Activated CD8-positive, alpha-beta memory T cell treated with anti-CD3 and anti-CD28 coated beads, Interleukin-2, amount 10 ng/mL, durations not matched to agents 7 days and 5 days (primary cell): ENCODE data around the gene COL6A2. TPM values are rescaled to one million over a fixed set of nuclear protein-coding genes. Genes with fewer than 3 reads are reported as not detected.

Experiments used
- ATAC-seq: fragments of 150-1000 bp; cut with Tn5 transposase; one replicate; pipeline ENCODE4 v1.10.0; 2021; ENCODE audit warnings: moderate library complexity
- CTCF ChIA-PET: fragments of 350-600 bp; sonication (Branson Sonifier 250); formaldehyde crosslinking; loops from one replicate; lab custom pipeline; 2021; ENCODE audit warnings: antibody characterized with exemption; lab: Charles Lee
- DNase-seq: peaks from one replicate; pipeline ENCODE4 v3.0.0-alpha.2; 2020
- H3K27ac Mint-ChIP-seq: one replicate; pipeline ENCODE4 v1.8.0; 2021; ENCODE audit warnings: mild to moderate bottlenecking, mixed read lengths
- H3K27me3 Mint-ChIP-seq: one replicate; pipeline ENCODE4 v1.8.0; 2021; ENCODE audit warnings: mixed read lengths
- H3K36me3 Mint-ChIP-seq: one replicate; pipeline ENCODE4 v1.8.0; 2021; ENCODE audit warnings: mild to moderate bottlenecking, mixed read lengths
- H3K4me1 Mint-ChIP-seq: one replicate; pipeline ENCODE4 v1.8.0; 2021; ENCODE audit warnings: mixed read lengths
- H3K4me3 Mint-ChIP-seq: one replicate; pipeline ENCODE4 v1.8.0; 2021; ENCODE audit warnings: mild to moderate bottlenecking, moderate library complexity, mixed read lengths
- H3K9me3 Mint-ChIP-seq: one replicate; pipeline ENCODE4 v1.8.0; 2022; ENCODE audit warnings: low read depth, mixed read lengths
- total RNA-seq, 2 experiments: library from RNA; stranded (reverse); gene quantifications; one replicate each; pipeline ENCODE4 v1.2.3, GENCODE V29; 2021

The COL6A2 gene
- total RNA-seq, 2 experiments from 2014 or later, result 5.0 to 17.9 TPM

GRCh38 chr21:46089285-46089684 lies 8.6 kb upstream of the COL6A2 start:
- no peak for ATAC-seq
- H3K27ac Mint-ChIP-seq, result no peak overlapping the region
- H3K36me3 Mint-ChIP-seq, result peaks cover 8% of the 10 kb centered on the region
- CTCF ChIA-PET, result no interaction called here
- H3K4me3 Mint-ChIP-seq, result no peak overlapping the region
- peak; percentile 30 for DNase-seq
- peaks cover 16% of the 10 kb centered on the region for H3K9me3 Mint-ChIP-seq
- peaks cover 5% of the 10 kb centered on the region for H3K27me3 Mint-ChIP-seq
- H3K4me1 Mint-ChIP-seq, result peaks cover 3% of the 10 kb centered on the region

- Mint-ChIP-seq H3K27me3 (peaks cover 6% of the 10 kb centered on the region), H3K27ac (no peak overlapping the region), H3K4me3 (no peak overlapping the region), H3K4me1 (peaks cover 5% of the 10 kb centered on the region), H3K9me3 (peaks cover 16% of the 10 kb centered on the region), H3K36me3 (peaks cover 8% of the 10 kb centered on the region)
- no peak for ATAC-seq
- no peak for DNase-seq
- CTCF ChIA-PET, result no interaction called here
Observed at GRCh38 chr21:46091118-46091517, 6.8 kb upstream of the COL6A2 start.

DNA sequence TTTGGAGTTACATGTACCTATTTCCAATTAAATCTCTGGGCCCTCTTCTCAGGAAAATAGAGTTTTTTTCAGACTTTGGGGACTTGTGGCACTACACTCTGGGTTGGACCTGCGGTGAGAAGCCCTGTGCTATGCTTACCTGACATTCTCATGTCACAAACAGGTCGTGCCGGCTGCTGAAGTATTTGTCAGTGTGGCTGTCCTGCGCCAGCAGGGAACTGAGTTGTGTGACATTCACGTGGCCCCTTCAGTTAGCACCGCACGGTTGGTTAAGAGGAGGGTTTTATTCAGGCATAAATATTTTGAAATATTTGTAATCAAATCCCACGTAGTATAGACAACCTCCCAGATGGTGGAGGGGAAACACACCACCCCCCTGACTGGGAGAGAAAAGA lies 6.3 kb upstream of the COL6A2 start:
- CTCF ChIA-PET, result no interaction called here
- peaks cover 8% of the 10 kb centered on the region for H3K36me3 Mint-ChIP-seq
- peak; percentile 16 for DNase-seq
- no peak for ATAC-seq
- peaks cover 5% of the 10 kb centered on the region for H3K4me1 Mint-ChIP-seq
- H3K9me3 Mint-ChIP-seq, result peaks cover 16% of the 10 kb centered on the region
- peaks cover 10% of the 10 kb centered on the region for H3K27me3 Mint-ChIP-seq
- H3K4me3 Mint-ChIP-seq, result no peak overlapping the region
- no peak overlapping the region for H3K27ac Mint-ChIP-seq

DNA sequence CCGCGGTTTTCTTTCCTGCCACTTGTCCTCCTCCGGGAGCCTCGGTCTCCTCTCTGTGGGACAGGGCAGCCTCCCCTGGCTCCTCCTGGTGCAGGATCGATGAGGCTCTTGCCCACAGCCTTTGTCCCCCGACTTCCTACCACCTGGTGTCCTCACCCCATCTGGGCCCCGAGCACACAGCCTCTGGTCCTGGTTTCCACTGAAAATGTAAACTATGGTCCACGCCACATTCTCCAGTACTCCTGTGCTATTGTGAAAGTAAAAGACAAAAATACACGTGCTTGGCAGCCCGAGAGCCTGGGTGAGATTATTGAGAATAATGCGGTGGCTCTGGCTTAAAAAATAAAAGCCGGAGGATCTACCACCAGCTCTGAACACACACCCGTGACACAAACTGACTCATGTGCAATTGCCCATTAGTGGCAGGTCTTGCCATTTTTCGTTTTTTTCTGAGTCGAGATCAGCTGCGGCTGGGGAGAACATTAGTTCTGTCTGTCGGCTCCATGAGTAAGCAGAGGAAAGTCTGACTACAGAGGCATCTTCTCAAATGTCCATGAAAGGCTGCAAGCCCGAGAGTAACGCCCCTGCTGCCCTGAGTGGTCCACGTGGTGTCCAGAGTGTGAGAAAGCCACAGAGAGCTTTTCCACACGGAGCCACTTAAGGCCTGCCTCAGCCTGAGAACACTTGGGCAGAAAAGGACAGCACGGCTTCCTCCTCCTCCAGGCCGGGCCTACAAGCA lies 5.7 kb upstream of the COL6A2 start:
- peaks cover 11% of the 10 kb centered on the region for H3K27me3 Mint-ChIP-seq
- peaks cover 8% of the 10 kb centered on the region for H3K36me3 Mint-ChIP-seq
- ATAC-seq (no peak), DNase-seq (peak; percentile 26)
- CTCF ChIA-PET, result no interaction called here
- H3K4me1 Mint-ChIP-seq, result peaks cover 7% of the 10 kb centered on the region
- peaks cover 14% of the 10 kb centered on the region for H3K9me3 Mint-ChIP-seq
- no peak overlapping the region for H3K4me3 Mint-ChIP-seq
- no peak overlapping the region for H3K27ac Mint-ChIP-seq

DNA sequence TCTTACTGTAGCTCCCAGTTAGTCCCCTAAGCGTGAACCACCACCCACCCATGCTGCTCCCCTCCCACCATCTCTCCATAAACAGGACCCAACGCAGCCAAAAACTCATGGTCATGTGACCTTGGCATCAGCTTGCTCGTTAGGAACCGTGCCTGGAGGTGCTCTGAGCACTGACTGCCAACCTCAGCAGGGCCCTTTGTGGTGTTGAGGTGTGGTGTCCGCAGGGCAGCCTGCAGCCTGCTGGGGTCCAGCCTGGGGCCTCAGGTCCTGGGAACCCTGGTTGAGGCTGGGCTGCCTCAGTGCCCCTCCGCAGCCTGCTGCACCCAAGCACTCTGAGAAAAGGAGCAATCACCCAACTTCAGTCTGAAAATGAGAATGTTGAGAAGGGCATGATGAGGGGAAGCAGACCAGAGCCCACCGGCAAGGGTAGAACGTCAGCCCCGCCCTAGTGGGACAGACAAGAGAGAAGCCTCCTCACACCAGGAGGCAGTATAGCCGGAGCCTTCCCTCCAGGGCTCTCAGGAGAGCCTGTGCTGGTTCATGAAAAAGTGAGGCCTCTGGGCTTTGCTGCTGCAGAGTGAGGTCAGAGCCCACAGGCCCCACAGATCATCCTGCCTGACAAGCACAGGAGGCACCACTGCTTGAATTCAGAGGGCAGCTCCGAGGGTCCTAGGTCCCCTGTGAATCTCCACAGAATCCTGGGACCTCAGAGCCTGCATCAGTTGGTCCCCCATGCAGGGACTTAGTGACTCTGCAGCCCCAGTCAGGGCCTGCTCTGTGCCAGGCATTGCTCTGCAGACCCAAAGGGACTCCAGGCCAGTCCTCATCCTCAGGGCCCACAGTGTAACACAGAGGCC lies 4.9 kb upstream of the COL6A2 start:
- Mint-ChIP-seq H3K27me3 (peaks cover 11% of the 10 kb centered on the region), H3K4me1 (peaks cover 7% of the 10 kb centered on the region), H3K9me3 (peaks cover 14% of the 10 kb centered on the region), H3K36me3 (peaks cover 8% of the 10 kb centered on the region), H3K4me3 (no peak overlapping the region), H3K27ac (no peak overlapping the region)
- DNase-seq (peak; percentile 40), ATAC-seq (no peak)
- CTCF ChIA-PET, result no interaction called here

- DNase-seq (peak; percentile 45), ATAC-seq (no peak)
- H3K4me3 Mint-ChIP-seq, result no peak overlapping the region
- H3K27ac Mint-ChIP-seq, result no peak overlapping the region
- peaks cover 8% of the 10 kb centered on the region for H3K36me3 Mint-ChIP-seq
- CTCF ChIA-PET, result no interaction called here
- H3K27me3 Mint-ChIP-seq, result peaks cover 9% of the 10 kb centered on the region
- H3K4me1 Mint-ChIP-seq, result peaks cover 7% of the 10 kb centered on the region
- H3K9me3 Mint-ChIP-seq, result peaks cover 10% of the 10 kb centered on the region
Observed at GRCh38 chr21:46093668-46094400, 4.1 kb upstream of the COL6A2 start.

- DNase-seq, result peak; percentile 30
- Mint-ChIP-seq H3K27me3 (peaks cover 12% of the 10 kb centered on the region), H3K27ac (no peak overlapping the region), H3K9me3 (peaks cover 10% of the 10 kb centered on the region), H3K4me3 (no peak overlapping the region), H3K36me3 (peaks cover 8% of the 10 kb centered on the region), H3K4me1 (peaks cover 7% of the 10 kb centered on the region)
- CTCF ChIA-PET, result no interaction called here
- ATAC-seq, result no peak
Observed at GRCh38 chr21:46094401-46095082, 3.4 kb upstream of the COL6A2 start.

DNA sequence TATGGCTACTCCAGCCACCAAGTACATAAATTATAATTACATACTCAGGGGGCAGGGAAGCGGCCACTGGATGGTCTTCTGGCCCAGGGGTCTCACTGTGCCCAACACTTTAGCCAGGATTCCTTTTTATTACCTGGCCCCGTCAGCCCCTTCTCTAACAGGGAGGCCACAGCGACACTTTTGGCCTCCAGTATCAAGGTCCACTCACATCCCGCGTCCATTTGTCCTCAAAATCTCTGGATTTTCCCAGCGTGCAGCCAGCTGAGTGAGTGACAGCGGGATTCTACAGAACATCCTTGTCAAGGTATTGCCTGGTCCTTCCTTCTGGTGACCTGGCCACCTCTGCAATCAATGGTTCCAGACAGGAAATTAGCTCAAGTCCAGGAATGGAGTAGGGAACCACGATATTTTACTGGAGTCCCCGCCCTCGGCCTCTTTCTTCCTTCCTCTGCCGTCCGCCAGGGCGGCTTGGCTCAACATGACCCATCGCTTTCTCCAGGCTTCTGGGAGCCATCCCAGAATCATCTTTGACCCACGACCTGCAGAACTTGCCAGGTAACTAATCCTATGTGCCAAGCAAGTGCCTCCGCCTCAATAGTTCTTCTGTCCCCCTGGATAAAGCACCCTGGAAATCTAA lies 2.7 kb upstream of the COL6A2 start:
- Mint-ChIP-seq H3K9me3 (peaks cover 9% of the 10 kb centered on the region), H3K27ac (no peak overlapping the region), H3K36me3 (peaks cover 7% of the 10 kb centered on the region), H3K4me3 (no peak overlapping the region), H3K27me3 (peaks cover 16% of the 10 kb centered on the region), H3K4me1 (peaks cover 7% of the 10 kb centered on the region)
- CTCF ChIA-PET, result no interaction called here
- no peak for ATAC-seq
- DNase-seq, result peak; percentile 18

DNA sequence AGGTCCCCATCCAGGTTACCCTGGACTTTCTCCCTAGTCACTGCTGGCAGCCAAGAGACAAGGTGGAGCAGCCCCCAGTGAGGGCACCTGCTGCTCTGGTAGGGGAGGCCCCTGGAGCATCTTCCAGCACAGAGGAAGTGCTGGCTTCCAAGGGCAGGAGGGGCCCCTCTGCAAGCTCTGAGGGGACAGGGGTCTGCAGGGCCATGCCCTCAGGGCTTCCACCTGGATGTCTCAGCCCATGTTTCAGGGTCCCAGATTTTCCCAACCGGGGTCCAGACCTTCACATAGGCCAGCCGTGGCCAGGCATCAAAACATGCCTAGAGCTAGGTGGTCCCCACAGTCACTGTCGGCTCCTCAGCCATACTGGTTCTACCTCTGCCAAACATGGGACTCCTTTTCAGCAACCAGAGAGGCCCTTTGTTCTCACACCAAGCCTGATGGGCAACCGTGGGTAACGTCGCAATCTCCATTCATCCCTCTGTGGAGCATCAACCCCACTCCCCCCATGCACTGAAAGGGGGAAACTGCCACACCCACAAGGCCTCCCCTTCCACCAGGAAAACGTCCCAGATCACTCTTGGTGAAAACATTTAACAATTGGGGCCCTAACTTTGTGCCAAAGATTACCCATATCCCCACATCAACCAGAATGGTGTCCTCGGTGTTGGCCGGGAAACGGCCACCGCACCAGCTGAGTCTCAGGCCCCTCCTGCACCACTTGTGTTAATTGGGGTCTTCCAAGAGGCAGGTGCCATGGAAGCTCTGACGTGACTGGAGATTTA lies 1.9 kb upstream of the COL6A2 start:
- ATAC-seq (no peak), DNase-seq (peak; percentile 36)
- CTCF ChIA-PET, result no interaction called here
- H3K27me3 Mint-ChIP-seq, result peaks cover 23% of the 10 kb centered on the region
- H3K4me1 Mint-ChIP-seq, result peaks cover 7% of the 10 kb centered on the region
- H3K36me3 Mint-ChIP-seq, result peaks cover 2% of the 10 kb centered on the region
- H3K9me3 Mint-ChIP-seq, result peaks cover 3% of the 10 kb centered on the region
- no peak overlapping the region for H3K4me3 Mint-ChIP-seq
- no peak overlapping the region for H3K27ac Mint-ChIP-seq

GRCh38 chr21:46096596-46097335 lies 1.1 kb upstream of the COL6A2 start:
- Mint-ChIP-seq H3K4me3 (no peak overlapping the region), H3K27ac (no peak overlapping the region), H3K4me1 (peaks cover 7% of the 10 kb centered on the region), H3K36me3 (no peaks in the 10 kb centered on the region), H3K27me3 (peaks cover 31% of the 10 kb centered on the region), H3K9me3 (no peaks in the 10 kb centered on the region)
- CTCF ChIA-PET, result no interaction called here
- DNase-seq, result peak; percentile 38
- no peak for ATAC-seq

DNA sequence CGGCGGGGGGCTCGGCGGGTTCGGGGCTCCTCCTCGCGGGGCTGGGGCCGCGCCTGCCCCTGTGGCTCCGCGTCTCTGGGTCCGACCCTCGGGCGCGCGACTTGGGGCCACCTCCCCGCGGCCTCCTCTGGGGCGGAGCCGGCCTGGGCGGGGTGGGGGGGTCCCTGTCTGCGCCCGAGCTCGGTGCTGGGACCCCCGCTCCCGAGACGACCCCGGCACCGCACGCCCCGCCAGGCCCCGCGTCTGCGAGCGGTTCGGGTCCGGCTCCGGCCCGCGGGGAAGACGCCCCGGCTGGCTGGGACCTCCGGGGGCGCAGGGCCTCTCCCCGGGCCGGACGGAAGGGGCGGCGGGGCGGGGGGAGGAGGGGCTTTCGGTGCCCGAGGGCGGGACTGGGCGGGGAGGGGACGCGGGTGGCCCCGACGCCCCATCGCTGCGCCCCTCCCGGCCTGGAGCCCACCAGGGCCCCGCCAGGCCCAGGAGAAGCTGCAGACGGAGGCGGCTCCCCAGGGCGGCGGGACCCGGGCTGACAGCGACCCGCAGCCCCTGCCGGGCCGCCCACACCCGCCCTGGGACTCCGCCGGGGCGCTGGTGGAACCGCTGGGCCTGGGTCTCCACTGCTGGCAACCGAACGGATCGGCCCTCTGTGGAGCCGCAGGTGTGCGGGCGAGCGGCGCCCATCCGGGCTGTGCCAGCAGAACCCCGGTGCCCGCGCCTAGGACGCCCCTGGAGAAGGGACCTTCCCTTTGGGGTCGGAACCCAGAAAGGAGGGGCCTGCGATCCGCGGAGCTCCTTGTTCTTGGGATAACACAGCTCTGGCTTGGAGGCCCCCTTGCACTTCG lies 610 bp downstream of the COL6A2 start:
- CTCF ChIA-PET, result no interaction called here
- Mint-ChIP-seq H3K4me3 (no peak overlapping the region), H3K27ac (no peak overlapping the region), H3K27me3 (peaks cover 43% of the 10 kb centered on the region), H3K9me3 (peaks cover 4% of the 10 kb centered on the region), H3K36me3 (peaks cover 5% of the 10 kb centered on the region), H3K4me1 (peaks cover 7% of the 10 kb centered on the region)
- ATAC-seq (no peak), DNase-seq (peak; percentile 34)
